ENCODE measurements around the gene FNDC11. TPM values are rescaled to one million over a fixed set of nuclear protein-coding genes. Genes with fewer than 3 reads are reported as not detected.

Gene FNDC11
- total and polyA plus RNA-seq, 2 donors (not counting 3 experiments of a cell fraction or from before 2014, with no cell fraction given): 0.71 to 1.9 TPM

DNA sequence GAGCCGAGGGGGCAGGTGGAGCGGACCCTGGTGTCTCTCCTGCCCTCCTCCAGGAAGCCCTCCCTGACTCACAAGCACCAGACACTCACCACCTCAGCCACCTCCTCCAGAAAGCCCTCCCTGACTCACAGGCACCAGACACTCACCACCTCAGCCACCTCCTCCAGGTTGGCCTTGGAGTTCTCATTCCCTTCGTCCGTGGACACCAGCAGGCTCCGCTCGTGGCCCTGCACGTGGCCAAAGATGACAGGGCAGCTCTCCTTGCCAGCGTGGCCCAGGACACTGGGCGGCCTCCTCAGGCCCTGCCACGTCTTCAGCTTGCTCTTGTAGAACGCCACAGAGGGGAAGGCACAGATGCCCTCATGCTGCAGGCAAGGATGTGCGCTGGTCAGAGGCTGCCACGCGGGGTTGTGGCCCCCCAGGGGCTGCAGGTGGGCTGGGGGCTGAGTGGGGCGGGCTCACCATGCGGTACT, 6.4 kb downstream of the FNDC11 start:
- Histone ChIP-seq H3K27ac (ENCODE audit: insufficient read depth, low read depth, low read length) (no peak overlapping the region), H3K79me2 (ENCODE audit: control insufficient read depth, insufficient read depth, low read length) (no peaks in the 10 kb centered on the region), H3K9me1 (replicated peaks; ENCODE audit: control insufficient read depth, extremely low read depth, insufficient read depth, low read length) (no peaks in the 10 kb centered on the region), H3K4me3 (replicated peaks in 1 of 3; ENCODE audit: insufficient read depth in 1 of 3, low read depth in 1 of 3, low read length in 3 of 3) (no peak overlapping the region), H4K20me1 (replicated peaks; ENCODE audit: control insufficient read depth, extremely low read depth, insufficient read depth, low read length) (no peaks in the 10 kb centered on the region), H3K9me3 (replicated peaks; ENCODE audit: control insufficient read depth, insufficient read depth, low read length) (no peaks in the 10 kb centered on the region), H3K9ac (replicated peaks; ENCODE audit: extremely low read depth, insufficient read depth, low read length) (no peak overlapping the region), H3K36me3 (ENCODE audit: control insufficient read depth in 2 of 2, extremely low read depth in 1 of 2, insufficient read depth in 2 of 2, low read length in 2 of 2) (peaks cover 0 to 17% of the 10 kb centered on the region in 2 experiments), H2AFZ (ENCODE audit: low read depth, low read length) (no peak overlapping the region), H3K4me1 (ENCODE audit: control insufficient read depth, extremely low read depth, insufficient read depth, low read length) (no peaks in the 10 kb centered on the region), H3K4me2 (ENCODE audit: insufficient read depth, low read length) (no peak overlapping the region), H3K27me3 (ENCODE audit: control insufficient read depth in 2 of 2, insufficient read depth in 2 of 2, low read length in 2 of 2) (no peaks in the 10 kb centered on the region)
- TF ChIP-seq POLR2A (IDR thresholded peaks at IDR 0.05; ENCODE audit: low read depth, low read length) (no peak), FOS (IDR thresholded peaks at IDR 0.05; ENCODE audit: borderline replicate concordance, insufficient read depth, low read length) (no peak), MYC (IDR thresholded peaks at IDR 0.05; ENCODE audit: low read depth, low read length) (no peak), MAX (IDR thresholded peaks at IDR 0.05; ENCODE audit: insufficient read depth, insufficient read length) (no peak), GATA2 (IDR thresholded peaks at IDR 0.05; ENCODE audit: insufficient read depth, insufficient read length, low read depth, low read length) (no peak), EZH2 (IDR thresholded peaks at IDR 0.05; ENCODE audit: borderline replicate concordance, low read depth, low read length, severe bottlenecking) (no peak), CTCF (IDR thresholded peaks at IDR 0.05; ENCODE audit: extremely low read depth in 1 of 2, insufficient read depth in 1 of 2, low read depth in 1 of 2, low read length in 2 of 2) (no peak), POLR2AphosphoS5 (IDR thresholded peaks at IDR 0.05; ENCODE audit: insufficient read depth, low read depth, low read length) (no peak), JUN (IDR thresholded peaks at IDR 0.05; ENCODE audit: borderline replicate concordance, insufficient read depth, insufficient read length, low read depth) (no peak)
- intact Hi-C loops (cut with micrococcal nuclease): no loop called here
- ChIA-PET CTCF (no interaction called here), POLR2A (no interaction called here)
- dilution Hi-C loops (cut with MboI; ENCODE audit: extremely low pct_ligation_motif_present, low sequenced_read_pairs): no loop called here
- DNase-seq (ENCODE audit: low read depth, low spot score) (no peak), FAIRE-seq (no peak)
- no TSS peak for BruUV-seq (replicated peaks)

All from endothelial cell of umbilical vein (primary cell).